Heart left ventricle (tissue), 16 donors: ENCODE results near the gene SRP72. TPM values are rescaled to one million over a fixed set of nuclear protein-coding genes. Genes with fewer than 3 reads are reported as not detected.
"Not testable (repeated sequence)": the region's sequence is repeated elsewhere in the genome, so short reads cannot be mapped to it uniquely, and the experiment has no call there.

ENCODE experiments used
- ATAC-seq, 4 donors: fragments of 200-7000 bp; cut with Tn5 transposase; one replicate each; pipeline ENCODE4 v1.9.1; 2020 to 2022; ENCODE audit warnings: moderate library complexity in 4 of 4, mild to moderate bottlenecking in 3 of 4, moderate number of reproducible peaks in 1 of 4
- DNase-seq, 5 donors: peaks; one replicate each; pipeline ENCODE4 v3.0.0-alpha.2; 2020
- H3K27ac ChIP-seq, 12 donors: fragments of 200-600 bp; sonication (generic) in 4 of 12; one replicate each; pipeline versions ENCODE4 v1.5.0 to v1.8.0; 2016 to 2022; ENCODE audit warnings: mild to moderate bottlenecking in 2 of 12
- H3K27me3 ChIP-seq, 9 donors: fragments of 200-600 bp; sonication (generic) in 2 of 9; one replicate each; pipeline versions ENCODE4 v1.5.1 to v1.8.0; 2016 to 2022; ENCODE audit warnings: mild to moderate bottlenecking in 3 of 9
- H3K36me3 ChIP-seq, 9 donors: fragments of 200-600 bp; sonication (generic) in 2 of 9; one replicate each; pipeline versions ENCODE4 v1.5.0 to v1.8.0; 2018 to 2022; ENCODE audit warnings: mild to moderate bottlenecking in 2 of 9
- H3K4me1 ChIP-seq, 12 donors: fragments of 200-600 bp; sonication (generic) in 4 of 12; one replicate each; pipeline versions ENCODE4 v1.5.0 to v1.8.0; 2016 to 2022; ENCODE audit warnings: mild to moderate bottlenecking in 3 of 12
- H3K4me3 ChIP-seq, 12 donors: fragments of 200-600 bp; sonication (generic) in 4 of 12; one replicate each; pipeline versions ENCODE4 v1.5.0 to v1.8.0; 2017 to 2022; ENCODE audit warnings: mild to moderate bottlenecking in 9 of 12, moderate library complexity in 4 of 12
- H3K9me3 ChIP-seq, 12 donors: fragments of 200-600 bp; sonication (generic) in 4 of 12; one replicate each; pipeline versions ENCODE4 v1.5.0 to v1.8.0; 2016 to 2022; ENCODE audit warnings: mild to moderate bottlenecking in 1 of 12
- CTCF ChIP-seq, 12 donors: fragments of 200-600 bp; sonication (generic) in 4 of 12; IDR thresholded peaks; one replicate each; pipeline versions ENCODE4 v1.5.0 to v1.8.0; 2018 to 2022; ENCODE audit warnings: antibody characterized with exemption in 12 of 12, mild to moderate bottlenecking in 5 of 12
- POLR2A ChIP-seq, 2 donors: fragments of 450-650 bp; IDR thresholded peaks; one replicate each; pipeline ENCODE4 v1.6.1; 2017; ENCODE audit warnings: antibody characterized with exemption in 2 of 2, mild to moderate bottlenecking in 2 of 2, moderate library complexity in 2 of 2
- WGBS, 4 donors: extraction: QIAGEN DNeasy Blood & Tissue Kit in 2 of 4; methylation state at CpG; one replicate each; pipeline versions ENCODE4 v1.1.5 to v1.1.7; 2013 to 2018; 5-methylcytosine and 5-hydroxymethylcytosine counted together
- intact Hi-C, 10 donors: fragments of 100-400 bp; cut with DNase I; formaldehyde crosslinking; loops; one replicate each; pipeline versions ENCODE4 v1.11.1 to v1.14.2; 2022
- polyA plus RNA-seq, 2 donors: library from polyadenylated mRNA; stranded (reverse); fragments of 200-250 nt; gene quantifications; one replicate each; pipeline ENCODE4 v1.2.3, GENCODE V29; 2013
- total RNA-seq, 9 donors: library from RNA; depleted of rRNA in 2 of 9; stranded (reverse); fragments of >200 nt in 2 of 9; fragmentation: NEBNext Ultra II Directional in 3 of 9; extraction: Animal tissue kit (Norgen Biotek cat#: 25700) in 3 of 9; gene quantifications; one replicate each; pipeline versions ENCODE4 v1.1.0 to v1.2.4, GENCODE V29; 2016 to 2023
- donor health status: ischemic (EF 13 %, LVEDD 7.1; RV severe dilation, severe dysfunction).
- donor health status: healthy with polysubstance abuse.
- donor health status: DM: no; HTN: yes; CAD: no.
- donor health status: DM: no; HTN: no; CAD: no.
- donor health status: ischemic (EF 25% LVEDD 6.9; RV normal size, moderate dysfunction).
- donor health status: ischemic (EF 25% LVEDD 5.7; RV mildly dilated, moderate dysfunction).
- donor health status: healthy.
- donor health status: DM: yes; HTN: yes; CAD: no.
- donor health status: ischemic (EF 35%, LVEDD 5.7; RV mildly dilated, moderate dysfunction).
- donor health status: nonischemic (EF 11% LVEDD 7.7; RV severe dilation, severe dysfunction).
- donor health status: DM: yes; HTN: yes; CAD: no.
- donor health status: PGD.
- donor health status: ischemic (EF 29% LVEDD 5.4; RV normal size, mild dysfunction).
- donor health status: nonischemic (EF 23%, LVEDD 6.1; RV moderate dilation, normal function).

SRP72 gene
- total and polyA plus RNA-seq, 11 donors, result 14.1 to 66.8 (median 41.7) TPM

DNA sequence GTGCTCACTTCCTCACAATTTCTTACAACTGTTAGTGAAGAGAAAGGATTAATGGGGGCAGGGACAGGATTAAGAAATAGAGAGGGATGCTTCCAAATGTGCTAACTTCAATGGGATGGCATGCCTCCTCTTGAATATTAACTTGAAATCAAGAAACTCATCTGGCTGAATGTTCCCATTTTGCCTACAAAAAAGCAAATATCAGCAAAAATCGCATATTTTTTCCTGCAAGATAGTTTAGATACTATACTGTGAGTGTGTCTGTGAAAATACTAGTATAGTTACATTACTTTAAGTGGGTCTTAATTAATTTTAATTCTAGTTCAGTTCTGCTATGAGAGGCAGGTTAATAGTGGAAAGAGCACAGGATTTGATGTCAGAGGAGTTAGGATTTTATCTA lies 26.4 kb upstream of the SRP72 start:
- ATAC-seq, result no peak
- intact Hi-C loops, result no loop called here
- no peaks in the 10 kb centered on the region for H3K27me3 ChIP-seq
- no peak for DNase-seq
- WGBS, 4 donors, result 90 to 100% (median 94%) methylated on average over 1 of the region's 1 CpG
- no peak overlapping the region for H3K4me3 ChIP-seq
- H3K4me1 ChIP-seq, result peaks cover 0 to 14% (median 6%) of the 10 kb centered on the region in 12 donors
- H3K9me3 ChIP-seq, result no peaks in the 10 kb centered on the region
- H3K36me3 ChIP-seq, result peaks cover 0 to 29% (median 15%) of the 10 kb centered on the region in 9 donors
- no peak for TF ChIP-seq CTCF (IDR thresholded peaks at IDR 0.05)
- no peak for TF ChIP-seq POLR2A (IDR thresholded peaks at IDR 0.05)
- H3K27ac ChIP-seq, result no peak overlapping the region

- intact Hi-C loops, result no loop called here
- no peaks in the 10 kb centered on the region for H3K27me3 ChIP-seq
- TF ChIP-seq CTCF (IDR thresholded peaks at IDR 0.05) (no peak), POLR2A (IDR thresholded peaks at IDR 0.05) (no peak)
- no peaks in the 10 kb centered on the region for H3K4me1 ChIP-seq
- H3K27ac ChIP-seq, result no peak overlapping the region
- ATAC-seq, result no peak
- WGBS, 4 donors, result 90 to 98% (median 96%) methylated on average over 2 of the region's 2 CpGs
- H3K9me3 ChIP-seq, result no peaks in the 10 kb centered on the region
- DNase-seq, result no peak
- no peak overlapping the region for H3K4me3 ChIP-seq
- peaks cover 0 to 59% (median 35%) of the 10 kb centered on the region in 9 donors for H3K36me3 ChIP-seq
Measured at GRCh38 chr4:56444719-56445118, 22.7 kb upstream of the SRP72 start.

GRCh38 chr4:56445699-56446098 lies 21.7 kb upstream of the SRP72 start:
- ATAC-seq (no peak), DNase-seq (no peak)
- peaks cover 0 to 69% (median 45%) of the 10 kb centered on the region in 9 donors for H3K36me3 ChIP-seq
- no peaks in the 10 kb centered on the region for H3K27me3 ChIP-seq
- TF ChIP-seq POLR2A (IDR thresholded peaks at IDR 0.05) (no peak), CTCF (IDR thresholded peaks at IDR 0.05) (no peak)
- WGBS, 4 donors, result 93 to 97% (median 96%) methylated on average over 1 of the region's 1 CpG
- no peaks in the 10 kb centered on the region for H3K4me1 ChIP-seq
- H3K9me3 ChIP-seq, result no peaks in the 10 kb centered on the region
- H3K27ac ChIP-seq, result no peak overlapping the region
- no peak overlapping the region for H3K4me3 ChIP-seq
- intact Hi-C loops, result no loop called here

DNA sequence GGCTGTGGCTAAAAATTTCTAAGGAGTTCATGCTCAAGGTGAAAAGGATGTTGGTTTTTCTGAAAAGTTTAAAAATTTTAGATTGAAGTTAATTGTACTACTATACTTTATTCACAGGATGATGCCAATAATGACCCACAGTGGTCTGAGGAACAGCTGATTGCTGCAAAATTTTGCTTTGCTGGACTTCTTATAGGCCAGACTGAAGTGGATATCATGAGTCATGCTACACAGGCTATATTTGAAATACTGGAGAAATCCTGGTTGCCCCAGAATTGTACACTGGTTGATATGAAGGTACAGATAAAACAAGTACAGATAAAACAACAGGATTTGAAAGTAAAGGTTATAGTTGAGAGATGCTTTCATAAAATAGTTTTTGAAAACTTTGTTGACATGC lies 19.1 kb upstream of the SRP72 start:
- intact Hi-C loops, result no loop called here
- Histone ChIP-seq H3K9me3 (no peaks in the 10 kb centered on the region), H3K4me1 (no peaks in the 10 kb centered on the region), H3K27ac (no peak overlapping the region), H3K27me3 (no peaks in the 10 kb centered on the region), H3K4me3 (no peak overlapping the region), H3K36me3 (peaks cover 0 to 83% (median 52%) of the 10 kb centered on the region in 9 donors)
- peak in 1 of 4 donors; percentile 38 for ATAC-seq
- TF ChIP-seq CTCF (IDR thresholded peaks at IDR 0.05) (no peak), POLR2A (IDR thresholded peaks at IDR 0.05) (no peak)
- DNase-seq, result no peak

DNA sequence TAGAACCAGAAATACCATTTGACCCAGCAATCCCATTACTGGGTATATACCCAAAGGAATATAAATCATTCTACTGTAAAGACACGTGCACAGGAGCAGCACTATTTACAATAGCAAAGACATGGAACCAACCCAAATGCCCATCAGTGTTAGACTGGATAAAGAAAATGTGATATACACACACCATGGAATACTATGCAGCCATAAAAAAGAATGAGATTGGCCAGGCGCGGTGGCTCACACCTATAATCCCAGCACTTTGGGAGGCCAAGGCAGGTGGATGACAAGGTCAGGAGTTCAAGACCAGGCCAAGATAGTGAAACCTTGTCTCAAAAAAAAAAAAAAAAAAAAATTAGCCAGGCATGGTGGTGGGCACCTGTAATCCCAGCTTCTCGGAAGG lies 17.9 kb upstream of the SRP72 start:
- intact Hi-C loops, H3K9me3 ChIP-seq, H3K27ac ChIP-seq, H3K27me3 ChIP-seq, H3K4me3 ChIP-seq, ATAC-seq, H3K4me1 ChIP-seq, DNase-seq: not testable (repeated sequence)
- peaks cover 0 to 85% (median 60%) of the 10 kb centered on the region in 9 donors for H3K36me3 ChIP-seq
- 98 to 100% (median 99%) methylated on average over 4 of the region's 4 CpGs for WGBS, 4 donors
